HEK293 (cell line): ENCODE data around the gene FAM227B.

Experiments used
- CTCF ChIA-PET: fragments of 350-600 bp; formaldehyde crosslinking; extraction: SDS; loops from one replicate; lab custom pipeline; 2021; ENCODE audit warnings: antibody characterized with exemption; lab: Yijun Ruan, JAX
- POLR2A ChIA-PET: fragments of 300-600 bp; formaldehyde crosslinking; extraction: SDS; loops from one replicate; lab custom pipeline; 2020; ENCODE audit warnings: antibody characterized with exemption, inconsistent platforms; lab: Yijun Ruan, JAX
- H3K27ac ChIP-seq: fragments of 200-500 bp; sonication (Bioruptor generic); 2 replicates; pipeline ENCODE4 v1.5.1; 2014; ENCODE audit warnings: low read depth, low read length, control low read depth, inconsistent platforms; ENCODE audit errors: extremely low read depth
- H3K36me3 ChIP-seq, 2 experiments: fragments of 200-500 bp in 1 of 2; sonication (Bioruptor generic) in 1 of 2; 1 replicate in 1 of 2; 2 replicates in 1 of 2; pipeline ENCODE4 v1.5.1; 2014 to 2017; ENCODE audit warnings: inconsistent platforms in 2 of 2, low read length in 2 of 2; ENCODE audit not compliant: control insufficient read depth in 2 of 2, insufficient read depth in 1 of 2
- H3K4me1 ChIP-seq: fragments of 200-500 bp; sonication (Bioruptor generic); 2 replicates; pipeline ENCODE4 v1.5.1; 2014; ENCODE audit warnings: mild to moderate bottlenecking, low read length, inconsistent platforms; ENCODE audit not compliant: control insufficient read depth, insufficient read depth
- H3K4me3 ChIP-seq: 2 replicates; pipeline ENCODE4 v1.5.1; 2011; ENCODE audit warnings: low read depth, mild to moderate bottlenecking, control low read depth, low read length, moderate library complexity
- H3K9me3 ChIP-seq: fragments of 200-500 bp; sonication (Bioruptor generic); 2 replicates; pipeline ENCODE4 v1.5.1; 2014; ENCODE audit warnings: low read depth, low read length, inconsistent platforms; ENCODE audit not compliant: control insufficient read depth, insufficient read depth
- BCL11B ChIP-seq: fragments of 450-650 bp; formaldehyde crosslinking; IDR thresholded peaks from 2 replicates; pipeline ENCODE4 v1.5.1; 2016; ENCODE audit warnings: low read depth, missing biosample characterization, missing genetic modification characterization
- FEZF1 ChIP-seq: fragments of 450-650 bp; formaldehyde crosslinking; IDR thresholded peaks from 2 replicates; pipeline ENCODE4 v1.5.1; 2016; ENCODE audit warnings: missing biosample characterization, missing genetic modification characterization
- MYNN ChIP-seq: fragments of 450-650 bp; formaldehyde crosslinking; IDR thresholded peaks from 2 replicates; pipeline ENCODE4 v1.5.1; 2016; ENCODE audit warnings: missing biosample characterization, missing genetic modification characterization, borderline replicate concordance
- SP2 ChIP-seq: fragments of 450-650 bp; formaldehyde crosslinking; IDR thresholded peaks from 2 replicates; pipeline ENCODE4 v1.5.1; 2016; ENCODE audit warnings: missing biosample characterization, missing genetic modification characterization
- TCF7L2 ChIP-seq: IDR thresholded peaks from 2 replicates; pipeline ENCODE4 v1.6.1; 2011; ENCODE audit warnings: low read depth, mild to moderate bottlenecking, inconsistent platforms, low read length, moderate library complexity, borderline replicate concordance
- WT1 ChIP-seq: fragments of 450-650 bp; formaldehyde crosslinking; IDR thresholded peaks from 2 replicates; pipeline ENCODE4 v1.5.1; 2016; ENCODE audit warnings: missing biosample characterization, missing genetic modification characterization
- ZNF10 ChIP-seq: fragments of 450-650 bp; formaldehyde crosslinking; IDR thresholded peaks from 2 replicates; pipeline ENCODE4 v1.5.1; 2017; ENCODE audit warnings: missing biosample characterization, missing genetic modification characterization
- ZNF23 ChIP-seq: fragments of 450-650 bp; formaldehyde crosslinking; IDR thresholded peaks from 2 replicates; pipeline ENCODE4 v1.5.1; 2016; ENCODE audit warnings: missing biosample characterization, missing genetic modification characterization, borderline replicate concordance
- ZNF248 ChIP-seq: fragments of 450-650 bp; formaldehyde crosslinking; IDR thresholded peaks from 2 replicates; pipeline ENCODE4 v1.5.1; 2017; ENCODE audit warnings: missing biosample characterization, missing genetic modification characterization
- ZNF391 ChIP-seq: fragments of 450-650 bp; formaldehyde crosslinking; IDR thresholded peaks from 2 replicates; pipeline ENCODE4 v1.5.1; 2016; ENCODE audit warnings: low read depth, missing biosample characterization, missing genetic modification characterization, borderline replicate concordance
- ZNF394 ChIP-seq: fragments of 450-650 bp; formaldehyde crosslinking; IDR thresholded peaks from 2 replicates; pipeline ENCODE4 v1.5.1; 2016; ENCODE audit warnings: missing biosample characterization, missing genetic modification characterization, mild to moderate bottlenecking, moderate library complexity, borderline replicate concordance
- ZNF530 ChIP-seq: fragments of 450-650 bp; formaldehyde crosslinking; IDR thresholded peaks from 2 replicates; pipeline ENCODE4 v1.5.1; 2016; ENCODE audit warnings: low read depth, missing biosample characterization, missing genetic modification characterization
- ZNF654 ChIP-seq: fragments of 450-650 bp; formaldehyde crosslinking; IDR thresholded peaks from 2 replicates; pipeline ENCODE4 v1.5.1; 2016; ENCODE audit warnings: low read depth, missing biosample characterization, missing genetic modification characterization
- ZNF777 ChIP-seq: fragments of 450-650 bp; formaldehyde crosslinking; IDR thresholded peaks from 2 replicates; pipeline ENCODE4 v1.5.1; 2017; ENCODE audit warnings: missing biosample characterization, missing genetic modification characterization, borderline replicate concordance
- ZNF791 ChIP-seq: fragments of 450-650 bp; formaldehyde crosslinking; IDR thresholded peaks from 2 replicates; pipeline ENCODE4 v1.5.1; 2016; ENCODE audit warnings: missing biosample characterization, missing genetic modification characterization
- TF ChIP-seq, protein P1 (sequence below): sonication (generic); formaldehyde crosslinking; IDR thresholded peaks from 2 replicates; pipeline ENCODE4 v1.8.1; 2022; ENCODE audit warnings: mild to moderate bottlenecking, moderate library complexity, missing genetic modification reagents
- TF ChIP-seq, protein P2 (sequence below): fragments of 450-650 bp; formaldehyde crosslinking; IDR thresholded peaks from 2 replicates; pipeline ENCODE4 v1.5.1; 2016; ENCODE audit warnings: missing biosample characterization, missing genetic modification characterization

FAM227B gene

DNA sequence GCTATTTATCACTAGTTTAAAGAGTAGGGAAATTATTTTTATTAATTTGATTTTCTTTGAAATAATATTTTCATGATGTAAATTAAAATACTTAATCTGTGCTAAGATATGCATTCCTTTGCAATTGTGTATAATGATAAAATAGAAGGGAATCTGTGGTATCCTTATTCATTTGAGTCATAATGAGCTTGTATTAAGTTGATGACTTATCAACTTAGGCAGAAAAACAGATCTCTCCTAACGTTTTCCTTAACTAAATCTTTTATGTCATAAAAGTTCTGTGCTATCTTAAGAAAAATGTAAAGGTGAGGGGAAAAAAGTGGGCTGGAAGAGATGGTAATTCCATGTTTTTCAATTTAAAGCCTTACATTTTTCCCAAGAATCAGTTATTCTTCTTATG lies 195.7 kb downstream of the FAM227B start:
- Histone ChIP-seq H3K36me3 (no peaks in the 10 kb centered on the region), H3K9me3 (no peaks in the 10 kb centered on the region), H3K27ac (no peak overlapping the region)
- POLR2A ChIA-PET = no interaction called here
- TF ChIP-seq MYNN = no peak
- no peak for TF ChIP-seq ZNF394 (tag by site-specific recombination)
- TF ChIP-seq SP2 (tag by site-specific recombination) = no peak
- no peak for TF ChIP-seq ZNF10 (tag by site-specific recombination)
- TF ChIP-seq WT1 (tag by site-specific recombination) = no peak
- TF ChIP-seq, all 188 proteins: peak for 0
- no peak overlapping the region for H3K4me3 ChIP-seq
- no peaks in the 10 kb centered on the region for H3K4me1 ChIP-seq
- CTCF ChIA-PET = interaction anchor here (0.6 to 0.7 kb wide), 2 partner anchors 15 to 563 kb away, joined by 3 to 5 read pairs; no protein-coding TSS in a partner anchor

DNA sequence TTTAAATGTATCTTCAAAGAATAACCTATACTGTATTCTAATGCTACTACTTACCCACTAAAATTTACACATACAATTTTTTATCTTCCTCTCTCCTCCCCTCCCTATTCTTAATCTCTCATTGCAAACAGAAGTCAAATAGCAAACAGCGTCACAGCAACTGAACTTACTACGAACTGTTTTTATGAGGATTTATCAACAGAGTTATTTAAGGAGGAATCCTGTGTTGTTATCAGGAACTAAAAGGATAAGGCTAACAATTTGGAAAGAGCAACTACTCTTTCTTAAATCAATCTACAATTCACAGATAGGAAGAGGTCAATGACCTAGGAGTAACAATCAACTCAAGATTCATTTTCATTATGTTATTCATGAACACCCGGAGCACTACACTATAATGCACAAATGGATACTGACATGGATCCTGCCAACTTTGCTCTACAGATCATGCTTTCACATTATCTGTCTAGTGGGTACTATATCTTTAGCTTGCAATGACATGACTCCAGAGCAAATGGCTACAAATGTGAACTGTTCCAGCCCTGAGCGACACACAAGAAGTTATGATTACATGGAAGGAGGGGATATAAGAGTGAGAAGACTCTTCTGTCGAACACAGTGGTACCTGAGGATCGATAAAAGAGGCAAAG lies 196.6 kb downstream of the FAM227B start:
- POLR2A ChIA-PET = no interaction called here
- TF ChIP-seq ZNF23 (tag by site-specific recombination) (no peak), ZNF777 (tag by site-specific recombination) (no peak), ZNF391 (tag by site-specific recombination) (no peak), FEZF1 (tag by site-specific recombination) (no peak), ZNF248 (tag by site-specific recombination) (no peak), BCL11B (no peak), ZNF530 (tag by site-specific recombination) (no peak)
- TF ChIP-seq, protein P1, sequence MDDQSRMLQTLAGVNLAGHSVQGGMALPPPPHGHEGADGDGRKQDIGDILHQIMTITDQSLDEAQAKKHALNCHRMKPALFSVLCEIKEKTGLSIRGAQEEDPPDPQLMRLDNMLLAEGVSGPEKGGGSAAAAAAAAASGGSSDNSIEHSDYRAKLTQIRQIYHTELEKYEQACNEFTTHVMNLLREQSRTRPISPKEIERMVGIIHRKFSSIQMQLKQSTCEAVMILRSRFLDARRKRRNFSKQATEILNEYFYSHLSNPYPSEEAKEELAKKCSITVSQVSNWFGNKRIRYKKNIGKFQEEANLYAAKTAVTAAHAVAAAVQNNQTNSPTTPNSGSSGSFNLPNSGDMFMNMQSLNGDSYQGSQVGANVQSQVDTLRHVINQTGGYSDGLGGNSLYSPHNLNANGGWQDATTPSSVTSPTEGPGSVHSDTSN (CRISPR knock-in tag) = no peak
- TF ChIP-seq, protein P2, sequence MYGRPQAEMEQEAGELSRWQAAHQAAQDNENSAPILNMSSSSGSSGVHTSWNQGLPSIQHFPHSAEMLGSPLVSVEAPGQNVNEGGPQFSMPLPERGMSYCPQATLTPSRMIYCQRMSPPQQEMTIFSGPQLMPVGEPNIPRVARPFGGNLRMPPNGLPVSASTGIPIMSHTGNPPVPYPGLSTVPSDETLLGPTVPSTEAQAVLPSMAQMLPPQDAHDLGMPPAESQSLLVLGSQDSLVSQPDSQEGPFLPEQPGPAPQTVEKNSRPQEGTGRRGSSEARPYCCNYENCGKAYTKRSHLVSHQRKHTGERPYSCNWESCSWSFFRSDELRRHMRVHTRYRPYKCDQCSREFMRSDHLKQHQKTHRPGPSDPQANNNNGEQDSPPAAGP = no peak
- TF ChIP-seq, all 188 proteins: peak for 0
- no peak overlapping the region for H3K4me3 ChIP-seq
- CTCF ChIA-PET = no interaction called here
- no peaks in the 10 kb centered on the region for H3K4me1 ChIP-seq
- H3K27ac ChIP-seq = no peak overlapping the region
- H3K36me3 ChIP-seq = no peaks in the 10 kb centered on the region
- no peaks in the 10 kb centered on the region for H3K9me3 ChIP-seq

DNA sequence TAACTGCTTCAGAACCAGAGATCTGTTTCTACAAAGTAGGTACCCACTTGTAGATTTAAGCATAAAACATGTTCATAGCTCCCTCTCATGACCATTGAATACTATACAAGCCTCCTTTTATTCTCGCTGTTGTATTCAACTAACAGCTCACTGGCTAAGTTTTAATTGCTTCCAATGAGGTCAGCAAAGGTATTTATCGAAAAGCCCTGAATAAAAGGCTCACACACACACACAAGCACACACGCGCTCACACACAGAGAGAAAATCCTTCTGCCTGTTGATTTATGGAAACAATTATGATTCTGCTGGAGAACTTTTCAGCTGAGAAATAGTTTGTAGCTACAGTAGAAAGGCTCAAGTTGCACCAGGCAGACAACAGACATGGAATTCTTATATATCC lies 197.6 kb downstream of the FAM227B start, which contains the start of gene FGF7:
TSS of gene FGF7 (plus strand) at position 222 of the 400 bp plus-strand sequence. CDS start 1,056 bp downstream, outside the sequence.
- Histone ChIP-seq H3K27ac (no peak within 1 kb of the TSS), H3K4me3 (no peak within 1 kb of the TSS), H3K36me3 (no peaks in the 10 kb centered on the region), H3K4me1 (no peaks in the 10 kb centered on the region), H3K9me3 (no peaks in the 10 kb centered on the region)
- ChIA-PET CTCF (interaction anchor here (0.6 to 2.7 kb wide), 11 partner anchors 9 to 690 kb away, joined by 3 to 33 read pairs (median 4); no protein-coding TSS in a partner anchor), POLR2A (no interaction called here)
- peak; percentile 27; the same call in 1 of the 2 replicates for TF ChIP-seq ZNF654 (tag by site-specific recombination)
- TF ChIP-seq ZNF791 (tag by site-specific recombination) = no peak
- no peak for TF ChIP-seq TCF7L2
